Measurements from ENCODE around the gene RUVBL2.

Gene RUVBL2

GRCh38 chr19:48964205-48965039 lies 29.3 kb upstream of the RUVBL2 start:
- DNase-seq (ENCODE audit: low read depth), result no peak

GRCh38 chr19:48965040-48965805 lies 28.5 kb upstream of the RUVBL2 start, which contains the start of gene FTL:
TSS of gene FTL (plus strand) at chr19:48965309. CDS start at chr19:48965508, 199 bp downstream.
- peak; percentile 80 for DNase-seq (ENCODE audit: low read depth)

- DNase-seq (ENCODE audit: low read depth), result peak; percentile 76
Observed at GRCh38 chr19:48965806-48966540, 27.7 kb upstream of the RUVBL2 start.

GRCh38 chr19:48966541-48967345 lies 26.9 kb upstream of the RUVBL2 start:
- no peak for DNase-seq (ENCODE audit: low read depth)

- DNase-seq (ENCODE audit: low read depth), result no peak
Observed at GRCh38 chr19:48967346-48968178, 26.1 kb upstream of the RUVBL2 start.

GRCh38 chr19:48968179-48968661 lies 25.5 kb upstream of the RUVBL2 start:
- DNase-seq (ENCODE audit: low read depth), result no peak

GRCh38 chr19:48968813-48969218 lies 24.9 kb upstream of the RUVBL2 start:
- no peak for DNase-seq (ENCODE audit: low read depth)

- no peak for DNase-seq (ENCODE audit: low read depth)
Observed at GRCh38 chr19:48969276-48970138, 24.2 kb upstream of the RUVBL2 start.

- no peak for DNase-seq (ENCODE audit: low read depth)
Observed at GRCh38 chr19:48970139-48970766, 23.4 kb upstream of the RUVBL2 start.

- DNase-seq (ENCODE audit: low read depth), result peak; percentile 79
Observed at GRCh38 chr19:48970923-48971395, 22.7 kb upstream of the RUVBL2 start.

- no peak for DNase-seq (ENCODE audit: low read depth)
Observed at GRCh38 chr19:48975947-48976847, 17.5 kb upstream of the RUVBL2 start.

GRCh38 chr19:48977061-48977460 lies 16.6 kb upstream of the RUVBL2 start:
- DNase-seq (ENCODE audit: low read depth), result no peak

- no peak for DNase-seq (ENCODE audit: low read depth)
Observed at GRCh38 chr19:48982280-48982679, 11.4 kb upstream of the RUVBL2 start.

- no peak for DNase-seq (ENCODE audit: low read depth)
Observed at GRCh38 chr19:48985711-48986110, 8.0 kb upstream of the RUVBL2 start.

GRCh38 chr19:48986211-48986610 lies 7.5 kb upstream of the RUVBL2 start:
- no peak for DNase-seq (ENCODE audit: low read depth)

- DNase-seq (ENCODE audit: low read depth), result no peak
Observed at GRCh38 chr19:48987323-48987722, 6.4 kb upstream of the RUVBL2 start.

GRCh38 chr19:48988286-48988685 lies 5.4 kb upstream of the RUVBL2 start:
- DNase-seq (ENCODE audit: low read depth), result no peak

GRCh38 chr19:48988860-48989259 lies 4.8 kb upstream of the RUVBL2 start:
- DNase-seq (ENCODE audit: low read depth), result no peak
